ENCODE data around the gene CXCL14.
A peak's percentile ranks its signal among the peaks of the same experiment; 100 is the strongest.

The CXCL14 gene

DNA sequence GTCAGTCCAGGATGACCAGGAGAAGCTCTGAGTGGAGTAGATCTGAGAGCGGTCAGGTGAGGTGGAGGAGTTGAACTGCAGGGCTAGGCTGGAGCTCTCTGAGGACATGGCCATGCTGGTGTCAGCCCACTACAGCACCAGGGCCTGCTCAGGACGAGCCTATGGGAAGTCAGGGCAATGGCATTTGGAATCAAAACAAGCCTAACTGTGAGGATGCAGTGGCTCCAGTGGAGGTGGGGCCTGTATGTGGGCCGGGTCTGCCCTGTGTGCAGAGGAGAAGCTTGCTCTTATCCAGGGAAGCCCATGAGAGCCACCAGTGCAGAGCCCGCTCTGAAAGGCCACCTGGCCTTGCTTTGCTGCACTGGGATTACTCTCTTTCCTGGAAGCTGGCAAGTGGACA is 11.1 kb downstream of the CXCL14 start:
- H3K4me3 ChIP-seq (ENCODE audit: low read depth, low read length): no peak overlapping the region
- in situ Hi-C loops (cut with HindIII; ENCODE audit: low sequenced_read_pairs): loop anchor here (25.0 kb wide), 1 partner anchor 270 kb away; the partner anchor contains the start of gene SLC25A48
- DNase-seq (ENCODE audit: low read depth): no peak
- TF ChIP-seq, protein P1, sequence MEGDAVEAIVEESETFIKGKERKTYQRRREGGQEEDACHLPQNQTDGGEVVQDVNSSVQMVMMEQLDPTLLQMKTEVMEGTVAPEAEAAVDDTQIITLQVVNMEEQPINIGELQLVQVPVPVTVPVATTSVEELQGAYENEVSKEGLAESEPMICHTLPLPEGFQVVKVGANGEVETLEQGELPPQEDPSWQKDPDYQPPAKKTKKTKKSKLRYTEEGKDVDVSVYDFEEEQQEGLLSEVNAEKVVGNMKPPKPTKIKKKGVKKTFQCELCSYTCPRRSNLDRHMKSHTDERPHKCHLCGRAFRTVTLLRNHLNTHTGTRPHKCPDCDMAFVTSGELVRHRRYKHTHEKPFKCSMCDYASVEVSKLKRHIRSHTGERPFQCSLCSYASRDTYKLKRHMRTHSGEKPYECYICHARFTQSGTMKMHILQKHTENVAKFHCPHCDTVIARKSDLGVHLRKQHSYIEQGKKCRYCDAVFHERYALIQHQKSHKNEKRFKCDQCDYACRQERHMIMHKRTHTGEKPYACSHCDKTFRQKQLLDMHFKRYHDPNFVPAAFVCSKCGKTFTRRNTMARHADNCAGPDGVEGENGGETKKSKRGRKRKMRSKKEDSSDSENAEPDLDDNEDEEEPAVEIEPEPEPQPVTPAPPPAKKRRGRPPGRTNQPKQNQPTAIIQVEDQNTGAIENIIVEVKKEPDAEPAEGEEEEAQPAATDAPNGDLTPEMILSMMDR (IDR thresholded peaks at IDR 0.05; ENCODE audit: low read depth, low read length, missing control alignments): no peak

DNA sequence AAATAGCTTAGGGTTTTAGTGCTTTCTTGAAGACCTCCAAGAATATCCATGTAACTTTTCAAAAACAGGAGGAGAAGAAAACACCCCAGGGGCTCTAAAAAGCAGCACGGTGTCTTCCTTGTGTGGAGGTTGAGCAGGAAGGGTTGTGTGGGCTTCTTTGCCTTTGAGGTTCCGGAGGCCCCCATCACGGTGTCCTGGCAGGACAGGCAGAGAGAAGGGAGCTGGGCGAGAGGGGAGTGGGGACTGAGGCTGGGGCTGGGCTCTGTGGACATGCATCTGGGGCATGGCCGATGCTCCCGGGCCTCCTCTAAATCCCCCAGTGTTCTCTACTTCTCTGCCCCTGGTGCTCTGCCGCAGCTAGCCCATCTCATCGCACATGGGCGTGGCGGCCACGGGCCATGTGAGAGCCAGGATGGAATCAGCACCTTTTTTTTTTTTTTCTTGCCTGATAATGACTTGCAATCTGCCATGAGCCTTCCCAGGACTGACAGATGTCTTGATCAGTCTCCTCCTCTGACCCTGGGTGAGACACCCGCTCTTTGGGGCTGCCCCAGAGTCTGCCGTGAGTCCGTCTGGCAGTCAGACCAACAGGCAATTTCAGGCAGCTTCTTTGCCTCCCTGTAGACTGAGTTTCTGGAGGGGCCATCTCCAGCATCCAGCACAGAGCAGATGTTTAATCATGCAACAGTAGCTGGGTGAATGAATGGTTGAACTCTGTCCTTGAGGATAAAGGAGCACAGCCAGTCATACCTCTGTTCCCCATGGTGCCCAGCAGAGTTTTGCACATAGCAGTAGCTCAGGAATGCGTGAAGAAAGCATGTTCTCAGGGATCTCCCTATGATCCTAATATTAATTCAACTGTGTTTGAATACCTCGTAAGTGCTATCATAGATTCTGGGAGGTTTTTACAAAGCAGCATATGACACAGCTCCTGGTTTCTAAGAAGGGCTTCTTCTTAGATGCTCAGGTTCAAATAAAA is 12.1 kb downstream of the CXCL14 start:
- in situ Hi-C loops (cut with HindIII; ENCODE audit: low sequenced_read_pairs): loop anchor here (25.0 kb wide), 1 partner anchor 271 kb away; the partner anchor contains the start of gene SLC25A48
- H3K4me3 ChIP-seq (ENCODE audit: low read depth, low read length): no peak overlapping the region
- TF ChIP-seq, protein P1 (IDR thresholded peaks at IDR 0.05; ENCODE audit: low read depth, low read length, missing control alignments): no peak
- DNase-seq (ENCODE audit: low read depth): no peak

DNA sequence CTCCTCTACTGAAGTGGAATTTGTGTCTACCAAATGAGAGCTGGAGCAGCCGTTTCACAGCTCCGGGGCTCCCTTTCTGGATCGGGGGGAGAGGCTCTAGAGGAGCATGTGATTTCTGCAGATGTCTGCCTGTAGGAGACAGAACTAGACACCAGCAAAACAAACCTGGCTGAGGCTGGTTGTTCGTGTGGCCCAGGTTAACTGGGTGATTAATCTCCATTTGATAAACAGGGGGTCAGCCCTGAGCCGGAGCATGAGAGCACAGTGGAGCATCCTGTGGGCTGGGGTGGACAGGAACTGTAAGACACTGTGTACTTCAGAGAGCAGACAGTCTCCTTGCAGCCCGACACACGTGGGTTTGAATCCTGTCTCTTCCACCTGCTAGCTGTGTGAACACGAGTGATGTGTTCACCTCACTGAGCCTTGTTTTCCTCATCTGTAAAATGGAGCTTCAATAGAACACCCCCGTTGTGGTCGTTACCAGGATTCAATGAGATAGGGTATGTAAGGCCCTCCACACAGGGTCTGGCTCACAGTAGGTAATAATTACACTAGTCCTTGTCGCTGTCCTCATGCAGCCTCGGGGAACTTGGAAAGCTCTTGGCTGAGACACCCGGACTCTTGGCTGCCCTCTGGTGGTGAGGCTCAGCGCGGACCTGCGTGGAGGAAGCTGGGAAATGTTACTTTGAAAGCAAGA is 12.9 kb downstream of the CXCL14 start:
- DNase-seq (ENCODE audit: low read depth): no peak
- TF ChIP-seq, protein P1 (IDR thresholded peaks at IDR 0.05; ENCODE audit: low read depth, low read length, missing control alignments): peak; percentile 92
- no peak overlapping the region for H3K4me3 ChIP-seq (ENCODE audit: low read depth, low read length)
- in situ Hi-C loops (cut with HindIII; ENCODE audit: low sequenced_read_pairs): loop anchor here (25.0 kb wide), 1 partner anchor 271 kb away; the partner anchor contains the start of gene SLC25A48

DNA sequence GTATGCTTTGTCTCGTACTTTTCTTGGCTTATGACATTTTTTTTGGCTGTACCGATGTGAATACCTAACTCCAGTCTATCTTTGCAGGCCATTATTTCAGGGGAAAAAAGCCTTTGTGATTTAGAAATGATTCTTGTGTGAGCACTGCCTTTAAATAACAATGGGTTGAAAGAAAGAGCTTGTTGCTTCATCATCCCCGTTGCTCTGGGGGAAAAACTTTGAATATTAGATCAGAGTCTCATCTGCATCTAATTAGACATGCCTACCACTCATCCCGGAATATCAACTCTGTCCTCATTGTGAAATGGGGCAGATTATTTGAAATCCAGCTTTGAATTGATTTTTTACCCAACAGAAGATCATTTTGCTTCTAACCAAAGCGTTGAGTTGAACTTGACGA is 13.5 kb downstream of the CXCL14 start:
- in situ Hi-C loops (cut with HindIII; ENCODE audit: low sequenced_read_pairs): loop anchor here (25.0 kb wide), 1 partner anchor 272 kb away; the partner anchor contains the start of gene SLC25A48
- no peak for DNase-seq (ENCODE audit: low read depth)
- no peak overlapping the region for H3K4me3 ChIP-seq (ENCODE audit: low read depth, low read length)
- TF ChIP-seq, protein P1 (IDR thresholded peaks at IDR 0.05; ENCODE audit: low read depth, low read length, missing control alignments): no peak

DNA sequence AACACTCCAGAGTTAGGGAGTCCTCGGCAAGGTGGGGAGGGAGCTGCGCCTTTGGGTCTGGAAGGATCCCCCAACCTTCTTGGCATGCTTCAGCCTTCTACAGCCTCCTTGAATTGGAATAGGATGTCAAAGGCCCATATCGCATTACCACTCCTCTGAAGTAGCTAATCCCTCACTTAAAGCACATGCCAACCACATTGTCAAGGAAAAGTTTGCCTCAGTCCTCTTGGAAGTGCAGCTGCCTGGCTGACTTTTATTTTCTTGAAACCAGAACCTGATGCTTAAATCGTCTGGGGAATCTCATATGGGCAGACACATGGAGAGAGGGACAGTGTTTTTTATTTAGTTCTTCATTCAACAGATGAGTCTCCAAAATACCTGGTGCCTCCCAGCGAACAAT is 14.5 kb downstream of the CXCL14 start:
- in situ Hi-C loops (cut with HindIII; ENCODE audit: low sequenced_read_pairs): loop anchor here (25.0 kb wide), 1 partner anchor 273 kb away; the partner anchor contains the start of gene SLC25A48
- TF ChIP-seq, protein P1 (IDR thresholded peaks at IDR 0.05; ENCODE audit: low read depth, low read length, missing control alignments): no peak
- H3K4me3 ChIP-seq (ENCODE audit: low read depth, low read length): no peak overlapping the region
- no peak for DNase-seq (ENCODE audit: low read depth)

DNA sequence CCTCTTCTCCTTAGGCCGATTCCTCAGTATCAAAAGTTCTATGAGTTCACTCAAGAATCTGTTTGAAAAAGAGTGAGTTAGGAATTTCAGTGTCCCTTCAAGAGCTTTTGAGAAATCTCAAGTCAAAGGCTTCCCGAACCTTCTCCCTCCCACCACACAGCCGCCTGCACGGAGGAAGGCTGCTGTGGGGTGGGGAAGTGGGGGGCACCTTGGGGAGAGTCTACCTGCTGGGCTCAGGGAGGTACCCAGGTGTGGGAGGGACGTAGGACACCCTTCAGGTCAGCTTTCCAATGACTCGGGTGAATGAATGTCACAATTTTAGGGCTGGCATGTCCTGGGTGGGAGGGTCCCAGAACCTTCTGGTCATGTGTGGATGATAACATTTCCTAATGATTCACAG is 17.5 kb downstream of the CXCL14 start:
- H3K4me3 ChIP-seq (ENCODE audit: low read depth, low read length): no peak overlapping the region
- TF ChIP-seq, protein P1 (IDR thresholded peaks at IDR 0.05; ENCODE audit: low read depth, low read length, missing control alignments): no peak
- in situ Hi-C loops (cut with HindIII; ENCODE audit: low sequenced_read_pairs): loop anchor here (25.0 kb wide), 1 partner anchor 276 kb away; the partner anchor contains the start of gene SLC25A48
- no peak for DNase-seq (ENCODE audit: low read depth)
